ENCODE results near the gene MEIOSIN.

The MEIOSIN gene

GRCh38 chr19:45801603-45802175, 68.5 kb downstream of the MEIOSIN start:
- no peak for DNase-seq (ENCODE audit: low read depth in 2 of 2)

GRCh38 chr19:45804140-45804958, 71.1 kb downstream of the MEIOSIN start:
- no peak for DNase-seq (ENCODE audit: low read depth in 2 of 2)

GRCh38 chr19:45804959-45805230, 71.7 kb downstream of the MEIOSIN start:
- no peak for DNase-seq (ENCODE audit: low read depth in 2 of 2)

GRCh38 chr19:45805719-45806118, 72.5 kb downstream of the MEIOSIN start:
- DNase-seq (ENCODE audit: low read depth in 2 of 2), result no peak

GRCh38 chr19:45809643-45810159, 76.5 kb downstream of the MEIOSIN start:
- DNase-seq (ENCODE audit: low read depth in 2 of 2), result no peak

GRCh38 chr19:45812297-45812696, 79.1 kb downstream of the MEIOSIN start:
- no peak for DNase-seq (ENCODE audit: low read depth in 2 of 2)

All from stimulated activated CD4-positive, alpha-beta T cell treated with anti-CD3 and anti-CD28 coated beads, Interleukin-15, amount 100 ng/mL, for 48 hours (primary cell).